ENCODE results near the gene USP40.

The USP40 gene

GRCh38 chr2:233486357-233486756 is 80.2 kb downstream of the USP40 start:
- no peak overlapping the region for H3K4me3 ChIP-seq (ENCODE audit: low read depth in 1 of 2, low read length in 2 of 2)
- DNase-seq = no peak
- peaks cover 31% of the 10 kb centered on the region for H3K36me3 ChIP-seq (ENCODE audit: insufficient read depth, low read length)
- H3K27me3 ChIP-seq (ENCODE audit: insufficient read depth, low read length, poor library complexity) = no peaks in the 10 kb centered on the region
- no peak overlapping the region for H3K9ac ChIP-seq (ENCODE audit: low read depth, low read length)
- no peaks in the 10 kb centered on the region for H3K79me2 ChIP-seq (ENCODE audit: insufficient read depth, low read length)
- no peak overlapping the region for H2AFZ ChIP-seq (ENCODE audit: low read depth, low read length)
- H3K27ac ChIP-seq (ENCODE audit: low read length) = no peak overlapping the region
- no peak overlapping the region for H3K4me2 ChIP-seq (ENCODE audit: insufficient read depth, low read length)
- TF ChIP-seq EZH2 (IDR thresholded peaks at IDR 0.05; ENCODE audit: borderline replicate concordance, low read depth, low read length, severe bottlenecking) = no peak
- TF ChIP-seq, protein P1, sequence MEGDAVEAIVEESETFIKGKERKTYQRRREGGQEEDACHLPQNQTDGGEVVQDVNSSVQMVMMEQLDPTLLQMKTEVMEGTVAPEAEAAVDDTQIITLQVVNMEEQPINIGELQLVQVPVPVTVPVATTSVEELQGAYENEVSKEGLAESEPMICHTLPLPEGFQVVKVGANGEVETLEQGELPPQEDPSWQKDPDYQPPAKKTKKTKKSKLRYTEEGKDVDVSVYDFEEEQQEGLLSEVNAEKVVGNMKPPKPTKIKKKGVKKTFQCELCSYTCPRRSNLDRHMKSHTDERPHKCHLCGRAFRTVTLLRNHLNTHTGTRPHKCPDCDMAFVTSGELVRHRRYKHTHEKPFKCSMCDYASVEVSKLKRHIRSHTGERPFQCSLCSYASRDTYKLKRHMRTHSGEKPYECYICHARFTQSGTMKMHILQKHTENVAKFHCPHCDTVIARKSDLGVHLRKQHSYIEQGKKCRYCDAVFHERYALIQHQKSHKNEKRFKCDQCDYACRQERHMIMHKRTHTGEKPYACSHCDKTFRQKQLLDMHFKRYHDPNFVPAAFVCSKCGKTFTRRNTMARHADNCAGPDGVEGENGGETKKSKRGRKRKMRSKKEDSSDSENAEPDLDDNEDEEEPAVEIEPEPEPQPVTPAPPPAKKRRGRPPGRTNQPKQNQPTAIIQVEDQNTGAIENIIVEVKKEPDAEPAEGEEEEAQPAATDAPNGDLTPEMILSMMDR (IDR thresholded peaks at IDR 0.05; ENCODE audit: borderline replicate concordance, extremely low read depth, low read length, poor library complexity, severe bottlenecking) = no peak
- H3K4me1 ChIP-seq (ENCODE audit: insufficient read depth, low read length) = no peaks in the 10 kb centered on the region
- no peaks in the 10 kb centered on the region for H3K9me3 ChIP-seq (ENCODE audit: insufficient read depth, low read length, severe bottlenecking)
- no peaks in the 10 kb centered on the region for H4K20me1 ChIP-seq (ENCODE audit: insufficient read depth, low read length)
- ATAC-seq (ENCODE audit: insufficient read depth, low read depth) = no peak

GRCh38 chr2:233485726-233486125 is 80.9 kb downstream of the USP40 start:
- H3K4me2 ChIP-seq (ENCODE audit: insufficient read depth, low read length) = no peak overlapping the region

GRCh38 chr2:233482616-233483015 is 84.0 kb downstream of the USP40 start:
- H4K20me1 ChIP-seq (ENCODE audit: insufficient read depth, low read length) = no peaks in the 10 kb centered on the region
- DNase-seq = no peak
- H3K9me3 ChIP-seq (ENCODE audit: insufficient read depth, low read length, severe bottlenecking) = no peaks in the 10 kb centered on the region
- H3K9ac ChIP-seq (ENCODE audit: low read depth, low read length) = no peak overlapping the region
- H2AFZ ChIP-seq (ENCODE audit: low read depth, low read length) = no peak overlapping the region
- H3K36me3 ChIP-seq (ENCODE audit: insufficient read depth, low read length) = peaks cover 27% of the 10 kb centered on the region
- ATAC-seq (ENCODE audit: insufficient read depth, low read depth) = no peak
- H3K79me2 ChIP-seq (ENCODE audit: insufficient read depth, low read length) = no peaks in the 10 kb centered on the region
- no peak overlapping the region for H3K4me3 ChIP-seq (ENCODE audit: low read depth in 1 of 2, low read length in 2 of 2)
- no peaks in the 10 kb centered on the region for H3K27me3 ChIP-seq (ENCODE audit: insufficient read depth, low read length, poor library complexity)
- TF ChIP-seq EZH2 (IDR thresholded peaks at IDR 0.05; ENCODE audit: borderline replicate concordance, low read depth, low read length, severe bottlenecking) = no peak
- TF ChIP-seq, protein P1 (IDR thresholded peaks at IDR 0.05; ENCODE audit: borderline replicate concordance, extremely low read depth, low read length, poor library complexity, severe bottlenecking) = no peak
- H3K4me2 ChIP-seq (ENCODE audit: insufficient read depth, low read length) = no peak overlapping the region
- no peaks in the 10 kb centered on the region for H3K4me1 ChIP-seq (ENCODE audit: insufficient read depth, low read length)
- H3K27ac ChIP-seq (ENCODE audit: low read length) = no peak overlapping the region

More at GRCh38 chr2:233485726-233486125, 80.9 kb downstream of the USP40 start:
- no peak for TF ChIP-seq EZH2 (IDR thresholded peaks at IDR 0.05; ENCODE audit: borderline replicate concordance, low read depth, low read length, severe bottlenecking)
- TF ChIP-seq, protein P1 (IDR thresholded peaks at IDR 0.05; ENCODE audit: borderline replicate concordance, extremely low read depth, low read length, poor library complexity, severe bottlenecking) = no peak
- no peaks in the 10 kb centered on the region for H3K4me1 ChIP-seq (ENCODE audit: insufficient read depth, low read length)
- no peaks in the 10 kb centered on the region for H3K27me3 ChIP-seq (ENCODE audit: insufficient read depth, low read length, poor library complexity)
- H3K9me3 ChIP-seq (ENCODE audit: insufficient read depth, low read length, severe bottlenecking) = no peaks in the 10 kb centered on the region
- H3K79me2 ChIP-seq (ENCODE audit: insufficient read depth, low read length) = no peaks in the 10 kb centered on the region
- no peak for DNase-seq
- no peak for ATAC-seq (ENCODE audit: insufficient read depth, low read depth)
- H4K20me1 ChIP-seq (ENCODE audit: insufficient read depth, low read length) = no peaks in the 10 kb centered on the region
- no peak overlapping the region for H2AFZ ChIP-seq (ENCODE audit: low read depth, low read length)
- no peak overlapping the region for H3K9ac ChIP-seq (ENCODE audit: low read depth, low read length)
- H3K27ac ChIP-seq (ENCODE audit: low read length) = no peak overlapping the region
- H3K36me3 ChIP-seq (ENCODE audit: insufficient read depth, low read length) = peaks cover 29% of the 10 kb centered on the region
- no peak overlapping the region for H3K4me3 ChIP-seq (ENCODE audit: low read depth in 1 of 2, low read length in 2 of 2)
